ENCODE data around the gene BNIP2.

BNIP2 gene

DNA sequence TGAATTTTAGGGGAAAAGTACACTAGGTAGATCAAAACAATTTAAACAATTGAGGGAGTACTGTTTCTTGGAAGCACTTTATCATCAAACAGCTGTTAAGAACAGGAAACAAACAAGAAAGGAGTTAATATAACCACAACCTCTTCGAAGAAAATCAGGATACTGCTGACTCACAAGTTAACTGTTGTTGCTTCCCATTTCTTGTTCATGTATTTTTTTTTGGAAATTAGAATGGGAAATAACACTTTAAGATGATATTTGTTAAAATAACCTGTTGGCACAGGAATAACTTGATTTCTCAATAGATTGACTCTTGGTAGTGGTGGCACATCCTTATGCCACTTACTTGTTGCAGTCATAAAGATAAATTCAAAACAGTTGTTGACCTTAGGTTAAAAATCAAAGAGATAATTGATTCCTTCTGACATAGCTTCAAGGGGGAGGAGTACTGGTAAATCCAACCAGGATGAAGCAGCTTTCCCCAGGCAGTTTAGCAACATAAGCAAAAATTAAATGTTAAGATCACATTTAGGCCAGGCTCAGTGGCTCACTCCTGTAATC lies 3.3 kb downstream of the BNIP2 start:
- H3K4me3 ChIP-seq (ENCODE audit: low read depth, low read length): no peak overlapping the region
- no peak overlapping the region for H3K4me2 ChIP-seq (ENCODE audit: low read length)
- H3K9ac ChIP-seq: no peak overlapping the region
- no peak overlapping the region for H2AFZ ChIP-seq
- peaks cover 3% of the 10 kb centered on the region for H3K4me1 ChIP-seq
- no peaks in the 10 kb centered on the region for H3K79me2 ChIP-seq
- no peaks in the 10 kb centered on the region for H3K36me3 ChIP-seq (ENCODE audit: control insufficient read depth, insufficient read depth, low read length)
- no peak overlapping the region for H3K27ac ChIP-seq
- no peaks in the 10 kb centered on the region for H3K27me3 ChIP-seq (ENCODE audit: control insufficient read depth, insufficient read depth, low read length)
- TF ChIP-seq, protein P1, sequence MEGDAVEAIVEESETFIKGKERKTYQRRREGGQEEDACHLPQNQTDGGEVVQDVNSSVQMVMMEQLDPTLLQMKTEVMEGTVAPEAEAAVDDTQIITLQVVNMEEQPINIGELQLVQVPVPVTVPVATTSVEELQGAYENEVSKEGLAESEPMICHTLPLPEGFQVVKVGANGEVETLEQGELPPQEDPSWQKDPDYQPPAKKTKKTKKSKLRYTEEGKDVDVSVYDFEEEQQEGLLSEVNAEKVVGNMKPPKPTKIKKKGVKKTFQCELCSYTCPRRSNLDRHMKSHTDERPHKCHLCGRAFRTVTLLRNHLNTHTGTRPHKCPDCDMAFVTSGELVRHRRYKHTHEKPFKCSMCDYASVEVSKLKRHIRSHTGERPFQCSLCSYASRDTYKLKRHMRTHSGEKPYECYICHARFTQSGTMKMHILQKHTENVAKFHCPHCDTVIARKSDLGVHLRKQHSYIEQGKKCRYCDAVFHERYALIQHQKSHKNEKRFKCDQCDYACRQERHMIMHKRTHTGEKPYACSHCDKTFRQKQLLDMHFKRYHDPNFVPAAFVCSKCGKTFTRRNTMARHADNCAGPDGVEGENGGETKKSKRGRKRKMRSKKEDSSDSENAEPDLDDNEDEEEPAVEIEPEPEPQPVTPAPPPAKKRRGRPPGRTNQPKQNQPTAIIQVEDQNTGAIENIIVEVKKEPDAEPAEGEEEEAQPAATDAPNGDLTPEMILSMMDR (IDR thresholded peaks at IDR 0.05): no peak
- H3K9me3 ChIP-seq (ENCODE audit: control insufficient read depth, low read length): no peaks in the 10 kb centered on the region

DNA sequence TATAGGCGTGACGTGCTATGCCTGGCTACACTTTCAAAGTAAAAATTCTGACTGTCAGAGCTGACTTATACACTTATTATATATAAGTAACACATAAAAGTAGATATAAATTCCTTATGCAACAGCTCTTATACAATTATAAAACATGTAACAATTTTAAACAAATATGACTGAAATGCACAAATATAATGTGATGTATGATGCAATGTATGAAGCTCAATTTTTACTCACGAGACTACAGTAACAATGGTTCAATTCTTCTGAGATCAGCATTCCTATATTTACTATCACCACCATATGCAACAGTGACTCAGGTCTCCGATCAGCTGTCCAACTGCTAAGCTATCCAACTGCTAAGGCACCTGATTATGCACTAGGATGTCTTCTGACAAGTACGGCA lies 8.2 kb downstream of the BNIP2 start:
- Histone ChIP-seq H3K9me3 (ENCODE audit: control insufficient read depth, low read length) (no peaks in the 10 kb centered on the region), H3K4me2 (ENCODE audit: low read length) (no peak overlapping the region), H3K4me1 (no peaks in the 10 kb centered on the region), H3K27ac (no peak overlapping the region), H2AFZ (no peak overlapping the region), H3K79me2 (no peaks in the 10 kb centered on the region), H3K9ac (no peak overlapping the region), H3K27me3 (ENCODE audit: control insufficient read depth, insufficient read depth, low read length) (no peaks in the 10 kb centered on the region), H3K4me3 (ENCODE audit: low read depth, low read length) (no peak overlapping the region), H3K36me3 (ENCODE audit: control insufficient read depth, insufficient read depth, low read length) (no peaks in the 10 kb centered on the region)
- TF ChIP-seq, protein P1 (IDR thresholded peaks at IDR 0.05): no peak

DNA sequence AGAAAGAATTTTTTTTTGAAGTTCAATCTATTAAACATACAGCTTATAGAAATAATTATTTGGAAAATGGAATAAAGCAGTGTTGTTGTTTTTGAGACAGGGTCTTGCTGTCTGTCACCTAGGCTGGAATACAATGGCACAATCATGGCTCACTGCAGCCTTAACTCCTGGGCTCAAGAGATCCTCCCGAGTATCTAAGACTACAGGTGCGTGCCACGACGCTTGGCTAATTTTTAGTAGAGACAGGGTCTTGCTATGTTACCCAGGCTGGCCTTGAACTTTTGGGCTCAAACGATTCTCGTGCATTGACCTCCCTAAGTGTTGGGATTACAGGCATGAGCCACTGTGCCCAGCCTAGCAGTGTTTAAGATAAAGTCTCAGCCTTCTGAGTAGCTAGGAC lies 8.8 kb downstream of the BNIP2 start:
- Histone ChIP-seq H3K4me2 (ENCODE audit: low read length) (no peak overlapping the region), H3K9ac (no peak overlapping the region), H3K27me3 (ENCODE audit: control insufficient read depth, insufficient read depth, low read length) (no peaks in the 10 kb centered on the region), H3K4me3 (ENCODE audit: low read depth, low read length) (no peak overlapping the region), H3K36me3 (ENCODE audit: control insufficient read depth, insufficient read depth, low read length) (no peaks in the 10 kb centered on the region), H3K4me1 (no peaks in the 10 kb centered on the region), H3K79me2 (no peaks in the 10 kb centered on the region), H3K9me3 (ENCODE audit: control insufficient read depth, low read length) (no peaks in the 10 kb centered on the region), H3K27ac (no peak overlapping the region), H2AFZ (no peak overlapping the region)
- TF ChIP-seq, protein P1 (IDR thresholded peaks at IDR 0.05): no peak

DNA sequence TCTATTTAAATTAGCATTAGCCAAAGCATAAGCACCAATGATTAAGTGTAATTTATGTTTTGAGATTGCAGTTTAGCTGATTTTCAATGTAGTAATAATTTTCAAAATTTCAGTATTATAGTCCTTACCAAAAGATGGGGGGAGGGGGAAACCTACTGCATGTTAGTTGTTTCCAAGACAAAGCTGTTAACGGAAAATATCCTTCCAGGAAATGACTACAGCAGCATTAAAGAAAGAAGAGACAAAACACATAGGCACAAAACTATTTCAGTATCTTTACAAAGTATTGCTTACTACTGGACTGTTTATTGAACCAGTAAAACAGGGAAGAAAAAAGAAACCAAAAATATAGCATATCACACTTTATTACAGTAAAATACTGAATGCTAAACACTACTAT lies 10.5 kb downstream of the BNIP2 start:
- H3K9ac ChIP-seq: no peak overlapping the region
- H2AFZ ChIP-seq: no peak overlapping the region
- no peaks in the 10 kb centered on the region for H3K79me2 ChIP-seq
- H3K4me3 ChIP-seq (ENCODE audit: low read depth, low read length): no peak overlapping the region
- H3K27me3 ChIP-seq (ENCODE audit: control insufficient read depth, insufficient read depth, low read length): no peaks in the 10 kb centered on the region
- H3K9me3 ChIP-seq (ENCODE audit: control insufficient read depth, low read length): no peaks in the 10 kb centered on the region
- H3K4me1 ChIP-seq: no peaks in the 10 kb centered on the region
- no peaks in the 10 kb centered on the region for H3K36me3 ChIP-seq (ENCODE audit: control insufficient read depth, insufficient read depth, low read length)
- H3K27ac ChIP-seq: no peak overlapping the region
- TF ChIP-seq, protein P1 (IDR thresholded peaks at IDR 0.05): no peak
- H3K4me2 ChIP-seq (ENCODE audit: low read length): no peak overlapping the region

DNA sequence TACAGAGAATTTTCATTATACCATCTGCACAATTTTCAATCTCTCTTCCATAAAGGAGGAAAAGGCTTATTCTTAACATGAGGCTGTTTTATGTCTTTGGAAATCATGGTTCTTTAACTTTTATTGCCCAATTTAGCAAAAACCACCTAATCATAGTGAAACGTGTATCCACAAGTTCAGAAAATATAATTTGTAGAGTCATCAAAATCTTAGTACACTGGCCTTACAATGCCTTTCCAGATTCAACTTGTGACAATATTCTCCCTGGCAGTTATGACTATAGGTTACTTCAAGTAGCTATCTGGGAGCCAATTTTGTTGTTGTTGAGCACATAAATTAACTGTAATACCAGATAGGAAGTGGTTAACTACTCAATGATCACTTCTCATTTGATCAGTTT lies 10.9 kb downstream of the BNIP2 start:
- Histone ChIP-seq H3K9ac (no peak overlapping the region), H3K27ac (no peak overlapping the region), H3K4me2 (ENCODE audit: low read length) (no peak overlapping the region), H3K9me3 (ENCODE audit: control insufficient read depth, low read length) (no peaks in the 10 kb centered on the region), H3K27me3 (ENCODE audit: control insufficient read depth, insufficient read depth, low read length) (no peaks in the 10 kb centered on the region), H3K4me1 (no peaks in the 10 kb centered on the region), H3K36me3 (ENCODE audit: control insufficient read depth, insufficient read depth, low read length) (no peaks in the 10 kb centered on the region), H3K4me3 (ENCODE audit: low read depth, low read length) (no peak overlapping the region), H3K79me2 (no peaks in the 10 kb centered on the region), H2AFZ (no peak overlapping the region)
- TF ChIP-seq, protein P1 (IDR thresholded peaks at IDR 0.05): no peak

Data from parathyroid adenoma (tissue), 2 donors.